HepG2 (cell line): ENCODE measurements around the gene RPS17. TPM values are rescaled to one million over a fixed set of nuclear protein-coding genes. Genes with fewer than 3 reads are reported as not detected.

Source experiments
- ARNT ChIP-seq: fragments of 450-650 bp; IDR thresholded peaks from 2 replicates; pipeline ENCODE4 v1.6.1; 2017
- ARNTL ChIP-seq: sonication (generic); formaldehyde crosslinking; IDR thresholded peaks from 2 replicates; pipeline ENCODE4 v1.4.0; 2020; ENCODE audit warnings: mild to moderate bottlenecking, missing genetic modification reagents
- ATF4 ChIP-seq, 2 experiments: fragments of 450-650 bp in 1 of 2; sonication (generic) in 1 of 2; formaldehyde crosslinking; IDR thresholded peaks; 2 replicates each; pipeline versions ENCODE4 v1.5.0 to v1.8.0; 2020 to 2022; ENCODE audit warnings: mild to moderate bottlenecking in 1 of 2, missing genetic modification reagents in 1 of 2
- BRCA1 ChIP-seq: sonication (generic); formaldehyde crosslinking; IDR thresholded peaks from 2 replicates; pipeline ENCODE4 v1.4.0; 2020; ENCODE audit warnings: missing genetic modification reagents
- CBX1 ChIP-seq: IDR thresholded peaks from one replicate; pipeline ENCODE4 v1.6.1; 2016; ENCODE audit warnings: antibody characterized with exemption, low read depth
- EHMT2 ChIP-seq: fragments of 200-600 bp; sonication (generic); IDR thresholded peaks from 2 replicates; pipeline ENCODE4 v1.7.0; 2017; ENCODE audit warnings: antibody characterized with exemption, low read depth, low read length, borderline replicate concordance
- GFI1 ChIP-seq: sonication (generic); formaldehyde crosslinking; IDR thresholded peaks from 2 replicates; pipeline ENCODE4 v1.5.0; 2020; ENCODE audit warnings: missing genetic modification reagents, mild to moderate bottlenecking, borderline replicate concordance
- HNF1A ChIP-seq, 2 experiments: sonication (generic) in 1 of 2; formaldehyde crosslinking in 1 of 2; IDR thresholded peaks; 2 replicates each; pipeline versions ENCODE4 v1.4.0 to v1.6.1; 2016 to 2020; ENCODE audit warnings: borderline replicate concordance in 1 of 2, low read depth in 1 of 2, mild to moderate bottlenecking in 1 of 2, missing genetic modification reagents in 1 of 2
- HNRNPL ChIP-seq: fragments of 200-400 bp; formaldehyde crosslinking; IDR thresholded peaks from 2 replicates; pipeline ENCODE4 v1.6.1; 2017; ENCODE audit warnings: mild to moderate bottlenecking, low read depth, low read length
- NFIC ChIP-seq: IDR thresholded peaks from 2 replicates; pipeline ENCODE4 v1.6.1; 2012; ENCODE audit warnings: mild to moderate bottlenecking, low read length, inconsistent platforms
- SOX6 ChIP-seq, 2 experiments: fragments of 450-650 bp in 1 of 2; sonication (generic) in 1 of 2; formaldehyde crosslinking in 1 of 2; IDR thresholded peaks; 2 replicates each; pipeline versions ENCODE4 v1.4.0 to v1.6.1; 2017 to 2020; ENCODE audit warnings: antibody characterized with exemption in 1 of 2, mild to moderate bottlenecking in 1 of 2, missing genetic modification reagents in 1 of 2
- ZNF451 ChIP-seq: sonication (generic); formaldehyde crosslinking; IDR thresholded peaks from 2 replicates; pipeline ENCODE4 v1.5.0; 2020; ENCODE audit warnings: mild to moderate bottlenecking, missing genetic modification reagents
- ZNF580 ChIP-seq: IDR thresholded peaks from 2 replicates; pipeline ENCODE4 v1.6.1; 2016; ENCODE audit warnings: low read depth, borderline replicate concordance
- ZNF619 ChIP-seq: sonication (generic); formaldehyde crosslinking; IDR thresholded peaks from 2 replicates; pipeline ENCODE4 v1.4.0; 2020; ENCODE audit warnings: mild to moderate bottlenecking, missing genetic modification reagents
- ZNF652 ChIP-seq: IDR thresholded peaks from 2 replicates; pipeline ENCODE4 v1.6.1; 2016; ENCODE audit warnings: low read depth, borderline replicate concordance
- ZNF672 ChIP-seq: sonication (generic); formaldehyde crosslinking; IDR thresholded peaks from 2 replicates; pipeline ENCODE4 v1.8.1; 2022; ENCODE audit warnings: missing genetic modification reagents
- ZNF703 ChIP-seq: sonication (generic); formaldehyde crosslinking; IDR thresholded peaks from 2 replicates; pipeline ENCODE4 v1.5.1; 2020; ENCODE audit warnings: missing genetic modification reagents, mild to moderate bottlenecking, moderate library complexity, borderline replicate concordance
- ZNF761 ChIP-seq: sonication (generic); formaldehyde crosslinking; conservative IDR thresholded peaks from 2 replicates; pipeline ENCODE4 v1.4.0; 2020; ENCODE audit warnings: mild to moderate bottlenecking, missing genetic modification reagents
- polyA plus RNA-seq, 8 experiments: library from polyadenylated mRNA; depleted of rRNA in 3 of 8; stranded (reverse) in 7 of 8; unstranded in 1 of 8; fragments of >200 nt; fragmentation: Illumina TruSeq in 4 of 8; extraction: Trizol in 4 of 8; gene quantifications; 2 replicates each; pipeline versions ENCODE4 v1.2.1 to v1.2.3, GENCODE V29; 2011 to 2016; ENCODE audit warnings: low read depth in 4 of 8, missing spikeins in 1 of 8, mixed read lengths in 1 of 8; ENCODE audit not compliant: insufficient read depth in 1 of 8
- total RNA-seq, 5 experiments: library from RNA; depleted of rRNA; stranded (reverse); fragments of >200 nt; fragmentation: Illumina TruSeq; extraction: Trizol; gene quantifications; 2 replicates each; pipeline ENCODE4 v1.2.3, GENCODE V29; 2016; ENCODE audit warnings: low read depth in 1 of 5
- TF ChIP-seq, protein P1 (sequence below): IDR thresholded peaks from 2 replicates; pipeline ENCODE4 v1.6.1; 2016; ENCODE audit warnings: mild to moderate bottlenecking
- TF ChIP-seq, protein P2 (sequence below): IDR thresholded peaks from 2 replicates; pipeline ENCODE4 v1.6.1; 2016; ENCODE audit warnings: low read depth, control low read depth

RPS17 gene
- total and polyA plus RNA-seq, 2 of the 13 experiments (the other 11 are each of a cell fraction or from before 2014, with no cell fraction given), result 2,570 to 5,021 TPM

GRCh38 chr15:82540055-82540983 is at the start of gene RPS17 (continued):
- no peak; the same call in 1 of the 2 replicates for TF ChIP-seq ZNF761 (CRISPR knock-in tag)
- TF ChIP-seq ARNTL (CRISPR knock-in tag), result no peak
- peak in 1 of 2 experiments; percentile 79; a peak in 2 of 4 replicates for TF ChIP-seq ATF4 (CRISPR knock-in tag; IDR thresholded peaks at IDR 0.05)
- 0 out of 2 replicates have a peak, but pooled peaks have one; percentile 59 for TF ChIP-seq HNRNPL
- no peak for TF ChIP-seq ZNF703 (CRISPR knock-in tag)
- peak; percentile 81; the same call in 1 of the 2 replicates for TF ChIP-seq ZNF580
- no peak for TF ChIP-seq ARNT
- peak; percentile 73 for TF ChIP-seq GFI1 (CRISPR knock-in tag)
- TF ChIP-seq BRCA1 (CRISPR knock-in tag), result peak; percentile 91; the same call in 1 of the 2 replicates
- TF ChIP-seq, protein P1, sequence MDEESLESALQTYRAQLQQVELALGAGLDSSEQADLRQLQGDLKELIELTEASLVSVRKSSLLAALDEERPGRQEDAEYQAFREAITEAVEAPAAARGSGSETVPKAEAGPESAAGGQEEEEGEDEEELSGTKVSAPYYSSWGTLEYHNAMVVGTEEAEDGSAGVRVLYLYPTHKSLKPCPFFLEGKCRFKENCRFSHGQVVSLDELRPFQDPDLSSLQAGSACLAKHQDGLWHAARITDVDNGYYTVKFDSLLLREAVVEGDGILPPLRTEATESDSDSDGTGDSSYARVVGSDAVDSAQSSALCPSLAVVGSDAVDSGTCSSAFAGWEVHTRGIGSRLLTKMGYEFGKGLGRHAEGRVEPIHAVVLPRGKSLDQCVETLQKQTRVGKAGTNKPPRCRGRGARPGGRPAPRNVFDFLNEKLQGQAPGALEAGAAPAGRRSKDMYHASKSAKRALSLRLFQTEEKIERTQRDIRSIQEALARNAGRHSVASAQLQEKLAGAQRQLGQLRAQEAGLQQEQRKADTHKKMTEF (CRISPR knock-in tag), result peak; percentile 94
- peak; percentile 83 for TF ChIP-seq CBX1
- 0 out of 2 replicates have a peak, but pooled peaks have one; percentile 73 for TF ChIP-seq ZNF451 (CRISPR knock-in tag)
- no peak for TF ChIP-seq ZNF672 (CRISPR knock-in tag)
- no peak for TF ChIP-seq NFIC
- no peak; the same call in 1 of the 2 replicates for TF ChIP-seq ZNF619 (CRISPR knock-in tag)
- TF ChIP-seq HNF1A (IDR thresholded peaks at IDR 0.05; ENCODE audit: low read depth), result no peak
- peak; percentile 79; the same call in 1 of the 2 replicates for TF ChIP-seq HNF1A (CRISPR knock-in tag; IDR thresholded peaks at IDR 0.05; ENCODE audit: borderline replicate concordance)
- TF ChIP-seq SOX6 (IDR thresholded peaks at IDR 0.05), result no peak
- no peak; the same call in 1 of the 2 replicates for TF ChIP-seq SOX6 (CRISPR knock-in tag; IDR thresholded peaks at IDR 0.05)
- no peak for TF ChIP-seq EHMT2
- TF ChIP-seq, protein P2, sequence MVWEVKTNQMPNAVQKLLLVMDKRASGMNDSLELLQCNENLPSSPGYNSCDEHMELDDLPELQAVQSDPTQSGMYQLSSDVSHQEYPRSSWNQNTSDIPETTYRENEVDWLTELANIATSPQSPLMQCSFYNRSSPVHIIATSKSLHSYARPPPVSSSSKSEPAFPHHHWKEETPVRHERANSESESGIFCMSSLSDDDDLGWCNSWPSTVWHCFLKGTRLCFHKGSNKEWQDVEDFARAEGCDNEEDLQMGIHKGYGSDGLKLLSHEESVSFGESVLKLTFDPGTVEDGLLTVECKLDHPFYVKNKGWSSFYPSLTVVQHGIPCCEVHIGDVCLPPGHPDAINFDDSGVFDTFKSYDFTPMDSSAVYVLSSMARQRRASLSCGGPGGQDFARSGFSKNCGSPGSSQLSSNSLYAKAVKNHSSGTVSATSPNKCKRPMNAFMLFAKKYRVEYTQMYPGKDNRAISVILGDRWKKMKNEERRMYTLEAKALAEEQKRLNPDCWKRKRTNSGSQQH (CRISPR knock-in tag), result peak; percentile 79
- TF ChIP-seq ZNF652 (CRISPR knock-in tag), result 0 out of 2 replicates have a peak, but pooled peaks have one; percentile 15
